ENCODE data around the gene SAPCD1.

Gene SAPCD1

DNA sequence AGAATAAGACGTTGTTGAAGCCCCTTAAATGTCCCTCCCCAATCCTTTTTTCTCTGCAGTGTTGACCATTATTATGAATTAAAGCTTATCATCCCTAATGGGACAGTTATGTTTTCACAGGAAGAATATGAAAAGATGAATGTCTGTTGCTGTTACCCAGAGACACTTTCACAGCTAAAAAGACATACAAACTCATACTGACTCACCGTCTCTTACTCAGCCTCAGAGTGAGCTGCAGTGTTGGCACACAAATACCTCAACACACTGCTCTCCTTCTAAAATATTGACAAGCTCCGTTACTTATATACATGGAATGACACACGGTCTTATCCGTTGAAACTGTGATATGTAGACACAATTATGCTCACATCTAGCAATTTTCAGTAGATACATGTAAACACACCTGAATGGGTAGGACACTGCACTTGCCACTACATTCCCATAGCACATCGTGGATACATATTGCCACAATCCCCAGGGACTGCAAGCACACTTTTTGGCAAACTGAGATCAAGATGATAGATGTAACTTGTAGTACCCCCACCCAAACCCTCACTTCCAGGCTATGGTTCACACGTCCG is 9.6 kb upstream of the SAPCD1 start:
- no peak for DNase-seq

GRCh38 chr6:31758281-31758680 is 4.2 kb upstream of the SAPCD1 start:
- no peak for DNase-seq

DNA sequence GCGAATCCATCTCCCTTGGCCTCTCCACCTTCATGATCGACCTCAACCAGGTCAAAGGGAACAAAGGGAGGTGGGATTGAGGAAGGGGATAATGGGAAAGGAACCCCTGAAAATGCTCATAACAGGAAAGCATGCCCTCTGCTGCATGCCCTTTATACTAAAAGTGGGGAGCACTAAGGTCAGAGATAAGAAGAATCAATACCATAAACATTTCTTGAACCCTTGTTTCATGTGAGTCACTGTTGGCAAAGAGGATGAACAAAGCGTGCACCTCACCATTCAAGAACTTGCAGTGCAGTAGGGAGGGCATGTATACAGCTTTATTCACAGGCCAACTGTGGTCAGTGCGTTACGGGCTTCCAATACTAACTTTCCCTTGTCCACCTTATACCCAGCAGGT is 1.7 kb upstream of the SAPCD1 start:
- no peak for DNase-seq

GRCh38 chr6:31761343-31761742 is 1.1 kb upstream of the SAPCD1 start:
- no peak for DNase-seq

DNA sequence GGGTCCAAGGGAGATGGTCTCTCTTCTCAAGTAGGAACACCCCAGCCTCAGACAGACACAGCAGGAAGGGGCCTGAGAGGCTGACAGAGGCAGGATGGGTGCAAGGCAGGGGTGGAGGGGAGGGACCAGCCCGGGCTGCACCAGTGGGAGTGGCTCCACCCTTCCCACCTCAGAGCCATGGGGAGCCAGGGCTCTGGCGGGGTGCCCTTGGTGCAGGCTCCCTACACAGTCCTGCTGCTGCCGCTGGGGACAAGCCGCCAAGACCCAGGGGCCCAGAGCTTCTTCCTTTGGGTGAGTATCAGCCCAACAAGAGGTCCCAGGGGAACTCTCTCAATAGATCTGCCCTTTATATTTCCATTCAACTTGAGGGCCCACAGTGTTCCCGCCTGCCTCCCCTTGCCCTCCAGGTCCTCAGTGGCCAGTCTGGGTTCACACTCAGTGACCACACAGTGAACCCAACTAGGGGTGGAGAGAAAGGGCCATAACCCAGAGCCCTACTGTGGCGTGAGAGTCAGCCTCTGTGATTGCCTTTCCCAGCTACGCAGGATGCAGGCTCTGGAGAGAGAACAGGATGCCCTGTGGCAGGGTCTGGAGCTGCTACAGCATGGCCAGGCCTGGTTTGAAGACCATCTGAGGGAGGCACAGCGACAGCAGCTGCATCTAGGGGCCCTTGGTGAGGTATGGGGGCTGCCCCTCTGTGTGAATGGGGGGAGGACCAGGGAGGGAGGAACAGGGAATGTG is 592 bp downstream of the SAPCD1 start:
- no peak for DNase-seq

- DNase-seq, result no peak
These were observed 1.1 kb downstream of the SAPCD1 start for GRCh38 chr6:31763619-31763940.

DNA sequence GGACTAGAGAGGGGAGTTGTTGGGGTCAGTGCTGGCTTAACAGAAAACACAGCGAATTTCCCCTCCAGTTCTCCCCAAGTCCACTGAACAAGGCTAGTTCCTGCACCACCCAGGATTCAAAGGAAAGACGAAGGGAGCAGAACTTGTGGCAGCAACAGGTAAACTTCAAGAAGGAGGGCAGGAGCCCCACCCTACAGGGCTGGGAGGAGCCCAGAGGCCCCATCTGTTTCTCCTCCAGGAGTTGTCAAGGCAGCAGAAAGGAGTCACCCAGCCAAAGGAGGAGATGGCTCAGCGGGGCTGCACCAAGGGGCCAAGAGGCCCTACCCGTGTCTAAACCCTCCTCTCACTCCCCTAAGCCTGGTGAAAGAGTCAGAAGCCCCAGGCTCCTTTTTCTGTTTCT is 1.7 kb downstream of the SAPCD1 start:
- no peak for DNase-seq

- DNase-seq, result no peak
These were observed 3.1 kb downstream of the SAPCD1 start for GRCh38 chr6:31765559-31765909.

DNA sequence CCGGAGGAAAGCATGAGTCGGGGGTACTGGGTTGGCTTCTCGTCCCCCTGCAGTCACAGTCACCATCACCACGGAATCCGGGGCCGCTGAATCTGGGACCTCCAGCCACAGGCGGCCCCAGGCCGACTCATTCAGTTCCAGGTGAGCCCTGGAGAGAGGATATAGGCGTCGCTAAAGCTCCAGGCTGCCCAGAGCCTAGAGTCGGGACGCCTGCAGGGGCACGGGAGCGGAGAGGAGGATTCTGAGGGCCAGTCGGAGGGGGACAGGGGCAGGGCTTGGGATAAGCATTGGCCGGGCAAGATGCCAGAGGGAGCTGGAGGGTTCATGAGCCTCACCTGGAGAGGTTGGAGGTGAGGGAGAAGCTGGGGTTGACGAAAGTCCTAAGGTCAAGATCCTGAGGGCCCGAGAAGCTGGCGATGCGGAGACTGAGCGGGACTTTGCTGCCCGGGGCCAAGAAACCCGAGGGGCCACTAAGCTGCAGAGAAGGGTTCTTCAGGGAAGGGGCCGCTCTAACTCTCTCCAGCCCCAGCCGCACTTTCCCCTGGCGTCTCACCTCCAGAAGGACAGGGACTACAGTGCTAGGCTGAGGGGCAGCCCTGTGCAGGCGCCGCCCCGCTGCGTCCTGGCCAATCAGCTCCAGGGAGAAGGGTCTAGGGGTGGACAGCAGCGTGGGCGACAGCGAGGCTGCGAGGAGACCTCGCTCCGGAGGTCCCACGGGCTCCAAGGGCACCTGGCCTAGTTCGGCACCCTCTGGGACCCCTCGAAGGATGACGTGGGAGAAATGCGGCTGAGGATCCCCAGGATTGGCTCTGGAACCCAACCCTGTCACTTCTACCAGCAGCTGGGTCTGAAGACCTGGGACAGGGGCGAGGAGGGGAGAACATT is 3.7 kb downstream of the SAPCD1 start:
- no peak for DNase-seq

- DNase-seq, result no peak
These were observed 4.7 kb downstream of the SAPCD1 start for GRCh38 chr6:31767096-31767645.

DNA sequence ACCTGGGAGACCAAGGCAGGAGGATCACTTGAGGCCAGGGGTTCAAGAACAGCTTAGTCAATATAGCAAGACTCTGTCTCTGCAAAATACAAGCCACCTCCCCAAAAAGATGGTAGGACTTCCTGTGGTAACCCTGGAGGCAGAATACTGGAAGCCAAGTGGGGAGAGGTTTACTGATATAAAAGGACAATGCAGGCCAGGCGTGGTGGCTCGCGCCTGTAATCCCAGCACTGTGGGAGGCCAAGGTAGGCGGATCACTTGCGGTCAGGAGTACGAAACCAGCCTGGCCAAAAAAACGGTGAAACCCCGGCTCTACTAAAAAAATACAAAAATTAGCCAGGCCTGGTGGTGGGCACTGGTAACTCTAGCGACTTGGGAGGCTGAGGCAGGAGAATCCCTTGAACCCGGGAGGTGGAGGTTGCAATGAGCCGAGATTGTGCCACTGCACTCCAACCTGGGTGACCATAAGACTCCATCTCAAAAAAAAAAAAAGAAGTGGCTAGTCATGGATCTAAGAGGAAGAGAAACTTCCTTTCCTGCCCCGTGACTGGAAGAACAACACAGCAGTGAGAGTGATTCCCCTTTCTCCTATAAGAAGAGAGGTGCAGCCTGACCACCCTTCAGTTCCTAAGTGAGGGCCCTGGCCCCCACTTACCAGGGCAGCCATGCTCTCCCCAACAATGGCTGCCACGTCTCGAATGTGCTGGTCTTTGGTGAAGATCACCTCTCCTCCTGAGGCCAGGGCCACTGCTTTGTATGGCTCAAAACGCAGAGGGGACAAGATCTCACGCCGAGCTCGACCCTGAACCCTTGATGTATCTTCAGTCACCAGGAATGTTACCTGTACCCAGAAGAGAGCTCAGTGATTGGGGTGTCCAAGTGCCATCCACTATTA is 6.2 kb downstream of the SAPCD1 start:
- DNase-seq, result peak; percentile 85 to 86

DNA sequence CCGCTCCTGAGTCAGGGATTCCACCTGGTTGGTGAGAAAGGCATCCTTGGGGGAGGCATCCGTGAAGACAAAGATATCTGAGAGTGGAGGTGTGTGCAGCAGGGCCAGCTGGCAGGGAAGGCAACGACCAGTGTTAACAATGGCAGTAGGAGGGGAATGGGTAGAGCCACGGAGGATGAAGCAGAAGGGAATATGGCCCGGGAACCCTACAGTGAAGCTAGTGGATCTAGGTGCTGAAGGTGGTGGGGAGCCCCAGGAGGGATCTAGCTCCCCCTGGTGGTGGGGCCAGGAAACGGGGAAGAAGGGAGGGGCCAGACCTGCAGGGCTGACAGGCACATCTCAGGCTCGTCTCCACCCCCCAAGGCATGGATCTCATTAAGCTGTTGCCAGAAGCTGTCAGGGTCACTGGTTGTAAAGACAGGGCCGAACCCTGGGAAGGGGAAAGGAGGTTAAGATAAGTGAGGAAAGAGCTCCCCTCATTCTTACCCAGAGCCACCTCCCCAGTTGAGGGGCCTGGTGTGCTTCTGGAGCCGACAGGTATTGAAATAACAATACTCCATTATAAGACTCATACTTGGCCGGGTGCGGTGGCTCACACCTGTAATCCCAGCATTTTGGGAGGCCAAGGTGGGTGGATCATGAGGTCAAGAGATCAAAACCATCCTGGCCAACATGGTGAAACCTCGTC is 7.4 kb downstream of the SAPCD1 start:
- DNase-seq, result peak; percentile 78 to 89

DNA sequence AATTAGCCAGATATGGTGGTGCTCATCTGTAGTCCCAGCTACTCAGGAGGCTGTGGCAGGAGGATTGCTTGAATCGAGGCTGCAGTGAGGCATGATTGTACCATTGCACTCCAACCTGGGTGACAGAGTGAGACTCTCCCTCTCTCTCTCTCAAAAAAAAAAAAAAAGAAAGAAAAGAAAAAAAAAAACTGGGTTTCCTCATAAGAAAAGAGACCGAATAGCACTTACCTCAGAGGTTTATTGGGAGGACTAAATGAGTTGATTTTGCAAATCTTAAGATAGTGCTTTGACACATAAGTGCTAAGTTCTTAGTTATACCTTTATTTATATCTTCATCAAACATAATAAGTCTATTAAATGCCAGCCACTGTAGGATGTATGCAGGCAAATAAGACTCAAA is 8.4 kb downstream of the SAPCD1 start:
- no peak for DNase-seq

- DNase-seq, result no peak
These were observed 9.5 kb downstream of the SAPCD1 start for GRCh38 chr6:31771992-31772358.

- DNase-seq, result no peak
These were observed 12.7 kb downstream of the SAPCD1 start for GRCh38 chr6:31775184-31775583.

- DNase-seq, result no peak
These were observed 13.4 kb downstream of the SAPCD1 start for GRCh38 chr6:31775633-31776484.

GRCh38 chr6:31776485-31776988 is 14.1 kb downstream of the SAPCD1 start:
- no peak for DNase-seq

DNA sequence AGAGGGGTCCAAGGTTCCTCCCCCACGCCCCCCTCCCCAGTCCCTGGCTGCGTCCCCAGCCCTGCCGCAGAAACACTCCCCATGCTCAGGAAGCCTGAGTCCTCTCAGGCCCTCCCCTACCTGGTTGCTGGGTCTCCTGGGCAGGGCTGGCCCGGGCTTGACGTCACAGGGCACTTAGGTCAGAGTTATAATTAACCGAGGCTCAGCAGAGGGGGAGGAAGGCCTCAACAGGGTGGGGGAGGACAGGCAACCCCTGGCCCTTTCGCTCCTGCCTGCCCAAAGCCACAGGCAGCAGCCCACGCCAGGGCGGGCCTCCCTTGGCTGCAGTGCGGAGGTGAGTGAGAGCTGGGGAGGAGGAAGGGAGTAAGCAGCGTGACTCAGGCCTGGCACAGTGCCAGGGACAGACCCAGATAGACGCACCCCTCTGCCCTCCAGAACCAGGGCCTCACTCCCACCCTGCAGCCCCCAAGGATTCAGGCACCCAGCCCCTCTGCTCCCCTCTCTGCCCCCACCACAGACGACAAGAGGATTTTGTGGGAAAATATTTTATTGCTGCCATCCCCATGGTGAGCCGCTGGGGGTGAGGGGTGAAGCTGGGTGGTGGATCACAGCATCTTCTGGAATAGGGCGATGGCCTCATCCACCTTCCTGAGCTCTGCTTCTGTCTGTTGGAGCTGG is 14.7 kb downstream of the SAPCD1 start, which contains the start of gene VWA7:
Gene VWA7, minus strand, starts transcription at position 340 of the 678 bp plus-strand sequence. CDS start 549 bp downstream, outside the sequence.
- peak; percentile 86 to 92 for DNase-seq

DNA sequence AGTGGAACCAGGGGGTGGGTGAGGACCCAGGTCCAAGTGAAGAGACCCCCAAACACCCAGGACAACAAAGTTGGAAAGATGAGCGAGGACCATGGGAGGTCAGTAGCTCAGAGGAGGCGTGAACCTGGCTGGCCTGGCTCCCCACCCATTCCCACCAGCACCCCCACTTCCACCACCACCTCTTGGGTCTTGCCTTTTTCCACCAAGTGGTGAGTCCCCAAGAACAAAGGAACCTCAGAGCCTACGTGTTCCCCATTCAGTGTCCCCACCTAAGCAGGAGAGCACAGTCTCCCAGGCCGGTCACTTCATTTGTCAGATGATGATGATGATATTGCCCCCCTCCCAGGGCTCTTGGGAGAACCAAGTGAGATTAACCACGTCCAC is 15.2 kb downstream of the SAPCD1 start:
- DNase-seq, result no peak

DNA sequence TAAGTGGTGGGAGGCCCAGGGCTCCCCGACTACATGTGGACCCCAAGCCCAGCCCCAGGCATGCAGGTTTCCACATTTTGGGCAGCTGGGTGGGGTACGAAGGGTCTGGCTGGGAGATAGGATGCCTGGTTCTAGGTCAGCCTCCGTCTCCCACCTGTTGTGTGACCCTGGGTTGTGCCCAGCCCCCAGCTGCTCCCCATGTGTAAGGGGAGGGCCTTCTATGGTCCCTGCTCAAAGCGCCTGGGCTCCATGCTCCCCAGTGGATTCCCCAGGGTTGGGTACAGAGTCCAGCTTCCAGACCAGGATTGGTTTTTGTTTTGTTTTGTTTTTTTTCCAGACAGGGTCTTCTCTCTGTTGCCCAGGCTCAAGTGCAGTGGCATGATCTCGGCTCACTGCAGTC is 15.7 kb downstream of the SAPCD1 start:
- DNase-seq, result no peak
